NB4 (cell line): ENCODE measurements around the gene WNK1.

Experiments
- DNase-seq: peaks from one replicate; pipeline ENCODE4 v3.0.0; 2010; ENCODE audit warnings: low read depth
- H3K4me3 ChIP-seq: one replicate; pipeline ENCODE4 v1.5.1; 2011; ENCODE audit warnings: mild to moderate bottlenecking, low read depth, low read length, moderate library complexity
- CTCF ChIP-seq: IDR thresholded peaks from one replicate; pipeline ENCODE4 v1.5.1; 2012; ENCODE audit warnings: low read depth, low read length
- MAX ChIP-seq: IDR thresholded peaks from 2 replicates; pipeline ENCODE4 v1.6.1; 2011; ENCODE audit warnings: low read depth, low read length
- MYC ChIP-seq: IDR thresholded peaks from 2 replicates; pipeline ENCODE4 v1.6.1; 2011; ENCODE audit warnings: low read depth, low read length
- POLR2A ChIP-seq: IDR thresholded peaks from 2 replicates; pipeline ENCODE4 v1.6.1; 2011; ENCODE audit warnings: mild to moderate bottlenecking; ENCODE audit not compliant: insufficient read length; ENCODE audit errors: extremely low read depth

The WNK1 gene

GRCh38 chr12:716506-716905, 35.9 kb upstream of the WNK1 start:
- H3K4me3 ChIP-seq, result no peak overlapping the region
- TF ChIP-seq MYC (no peak), CTCF (no peak), MAX (no peak), POLR2A (no peak)
- DNase-seq, result no peak

- no peak overlapping the region for H3K4me3 ChIP-seq
- DNase-seq, result no peak
- TF ChIP-seq POLR2A (no peak), CTCF (no peak)
Observed at GRCh38 chr12:718756-719102, 33.6 kb upstream of the WNK1 start.

GRCh38 chr12:720231-720941, 32.0 kb upstream of the WNK1 start:
- no peak overlapping the region for H3K4me3 ChIP-seq
- DNase-seq, result no peak
- TF ChIP-seq CTCF (no peak), POLR2A (no peak), MYC (no peak), MAX (no peak)

GRCh38 chr12:724194-724855, 28.1 kb upstream of the WNK1 start:
- TF ChIP-seq MAX (no peak), POLR2A (no peak), MYC (no peak), CTCF (no peak)
- H3K4me3 ChIP-seq, result no peak overlapping the region
- DNase-seq, result peak; percentile 62

- TF ChIP-seq POLR2A (no peak), MYC (no peak), CTCF (no peak), MAX (no peak)
- DNase-seq, result no peak
- H3K4me3 ChIP-seq, result no peak overlapping the region
Observed at GRCh38 chr12:725076-725475, 27.3 kb upstream of the WNK1 start.
